A673 (cell line): ENCODE results near the gene MS4A8.
"Not testable (repeated sequence)": the region's sequence is repeated elsewhere in the genome, so short reads cannot be mapped to it uniquely, and the experiment has no call there.

ENCODE experiments used
- EZH2 ChIP-seq: fragments of 200-600 bp; sonication (generic); IDR thresholded peaks from 2 replicates; pipeline ENCODE4 v1.6.1; 2017; ENCODE audit warnings: borderline replicate concordance, low read depth, mild to moderate bottlenecking, mixed read lengths, antibody characterized with exemption, low read length; ENCODE audit not compliant: poor library complexity, severe bottlenecking
- TF ChIP-seq, protein P1 (sequence below): fragments of 300-800, 200-600 bp; sonication (generic); conservative IDR thresholded peaks from 2 replicates; pipeline ENCODE4 v1.5.1; 2017; ENCODE audit warnings: low read depth, mild to moderate bottlenecking, antibody characterized with exemption, low read length, moderate library complexity, mixed read lengths

DNA sequence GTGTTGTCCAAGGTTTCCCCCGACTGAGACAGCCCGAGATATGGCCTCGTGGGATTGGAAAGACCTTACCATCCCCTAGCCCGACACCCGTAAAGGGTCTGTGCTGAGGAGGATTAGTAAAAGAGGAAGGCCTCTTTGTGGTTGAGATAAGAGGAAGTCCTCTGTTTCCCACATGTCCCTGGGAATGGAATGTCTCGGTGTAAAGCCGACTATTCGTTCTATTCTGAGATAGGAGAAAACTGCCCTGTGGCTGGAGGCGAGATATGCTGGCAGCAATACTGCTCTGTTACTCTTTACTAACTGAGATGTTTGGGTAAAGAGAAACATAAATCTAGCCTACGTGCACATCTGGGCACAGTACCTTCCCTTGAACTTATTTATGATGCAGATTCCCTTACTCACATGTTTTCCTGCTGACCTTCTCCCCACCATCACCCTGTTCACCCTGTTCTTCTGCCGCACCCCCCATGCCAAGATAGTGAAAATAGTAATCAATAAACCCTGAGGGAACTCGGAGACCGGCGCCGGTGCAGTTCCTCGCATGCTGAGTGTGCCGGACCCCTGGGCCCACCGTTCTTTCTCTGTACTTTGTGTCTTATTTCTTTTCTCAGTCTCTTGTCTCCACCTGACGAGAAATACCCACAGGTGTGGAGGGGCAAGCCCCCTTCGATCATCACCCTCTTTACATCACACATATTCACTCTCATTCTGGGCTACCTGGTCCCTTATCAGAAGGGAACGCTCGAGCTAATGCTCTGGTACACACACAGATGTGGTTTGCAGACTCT is 60.2 kb downstream of the MS4A8 start:
- TF ChIP-seq, protein P1, sequence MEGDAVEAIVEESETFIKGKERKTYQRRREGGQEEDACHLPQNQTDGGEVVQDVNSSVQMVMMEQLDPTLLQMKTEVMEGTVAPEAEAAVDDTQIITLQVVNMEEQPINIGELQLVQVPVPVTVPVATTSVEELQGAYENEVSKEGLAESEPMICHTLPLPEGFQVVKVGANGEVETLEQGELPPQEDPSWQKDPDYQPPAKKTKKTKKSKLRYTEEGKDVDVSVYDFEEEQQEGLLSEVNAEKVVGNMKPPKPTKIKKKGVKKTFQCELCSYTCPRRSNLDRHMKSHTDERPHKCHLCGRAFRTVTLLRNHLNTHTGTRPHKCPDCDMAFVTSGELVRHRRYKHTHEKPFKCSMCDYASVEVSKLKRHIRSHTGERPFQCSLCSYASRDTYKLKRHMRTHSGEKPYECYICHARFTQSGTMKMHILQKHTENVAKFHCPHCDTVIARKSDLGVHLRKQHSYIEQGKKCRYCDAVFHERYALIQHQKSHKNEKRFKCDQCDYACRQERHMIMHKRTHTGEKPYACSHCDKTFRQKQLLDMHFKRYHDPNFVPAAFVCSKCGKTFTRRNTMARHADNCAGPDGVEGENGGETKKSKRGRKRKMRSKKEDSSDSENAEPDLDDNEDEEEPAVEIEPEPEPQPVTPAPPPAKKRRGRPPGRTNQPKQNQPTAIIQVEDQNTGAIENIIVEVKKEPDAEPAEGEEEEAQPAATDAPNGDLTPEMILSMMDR = not testable (repeated sequence)
- not testable (repeated sequence) for TF ChIP-seq EZH2
